Kidney (tissue), 14 donors: ENCODE measurements around the gene USP9X. TPM values are rescaled to one million over a fixed set of nuclear protein-coding genes. Genes with fewer than 3 reads are reported as not detected.

Source experiments
- DNase-seq, 5 donors: peaks; one replicate each; pipeline ENCODE4 v3.0.0-alpha.2; 2013 to 2020
- FAIRE-seq: peaks from 2 replicates; lab custom pipeline; 2012; peaks lifted over from hg19 to GRCh38; lab: Jason Lieb, UNC
- H3K27ac ChIP-seq, 2 donors: one replicate each; pipeline ENCODE4 v1.7.0; 2013; ENCODE audit warnings: low read depth in 2 of 2, low read length in 2 of 2, inconsistent platforms in 1 of 2
- H3K27me3 ChIP-seq: one replicate; pipeline ENCODE4 v1.7.1; 2013; ENCODE audit warnings: low read length, inconsistent platforms; ENCODE audit not compliant: control insufficient read depth, insufficient read depth
- H3K36me3 ChIP-seq, 3 donors: one replicate each; pipeline versions ENCODE4 v1.7.0 to v1.7.1; 2013; ENCODE audit warnings: low read length in 3 of 3, control low read depth in 1 of 3, inconsistent platforms in 1 of 3; ENCODE audit not compliant: insufficient read depth in 3 of 3, control insufficient read depth in 2 of 3
- H3K4me1 ChIP-seq, 3 donors: one replicate each; pipeline versions ENCODE4 v1.7.0 to v1.7.1; 2013; ENCODE audit warnings: low read length in 3 of 3, inconsistent platforms in 1 of 3, low read depth in 1 of 3; ENCODE audit not compliant: control insufficient read depth in 2 of 3, insufficient read depth in 2 of 3
- H3K4me3 ChIP-seq, 3 donors: one replicate each; pipeline versions ENCODE4 v1.7.0 to v1.8.1; 2013; ENCODE audit warnings: low read length in 3 of 3, control low read depth in 1 of 3, inconsistent platforms in 1 of 3
- H3K9ac ChIP-seq, 3 donors: one replicate each; pipeline versions ENCODE4 v1.7.0 to v1.7.1; 2013; ENCODE audit warnings: low read length in 3 of 3, control low read depth in 1 of 3, inconsistent platforms in 1 of 3
- H3K9me3 ChIP-seq, 3 donors: one replicate each; pipeline versions ENCODE4 v1.7.0 to v1.7.1; 2013; ENCODE audit warnings: low read length in 3 of 3, control low read depth in 1 of 3, inconsistent platforms in 1 of 3; ENCODE audit not compliant: control insufficient read depth in 2 of 3, insufficient read depth in 1 of 3
- intact Hi-C: fragments of 100-400 bp; cut with DNase I; formaldehyde crosslinking; loops from one replicate; pipeline ENCODE4 v1.11.1; 2022
- polyA plus RNA-seq: library from polyadenylated mRNA; stranded (reverse); fragments of 350-450 nt; fragmentation: Illumina TruSeq; extraction: RNeasy Lipid Tissue Mini Kit (QIAGEN cat#74804); gene quantifications from one replicate; pipeline ENCODE4 v1.2.3, GENCODE V29; 2014; ENCODE audit warnings: low read depth, low replicate concordance; ENCODE audit not compliant: insufficient read depth
- total RNA-seq: library from RNA; stranded (reverse); fragmentation: NEBNext Ultra II Directional; extraction: Animal tissue kit (Norgen Biotek cat#: 25700); gene quantifications from one replicate; pipeline ENCODE4 v1.2.1, GENCODE V29; 2021
- TF ChIP-seq, protein P1 (sequence below): IDR thresholded peaks from 3 replicates; pipeline ENCODE4 v1.5.1; 2012; ENCODE audit warnings: mild to moderate bottlenecking, moderate library complexity, borderline replicate concordance; ENCODE audit not compliant: insufficient read depth; ENCODE audit errors: extremely low read depth
- donor health status: control.
- donor health status: control.
- donor health status: control.
- donor health status: control.
- donor health status: control.
- donor health status: DM: yes; HTN: yes; CAD: no.
- donor health status: Normal renal cell carcinoma (clear cell type).

Gene USP9X
- total and polyA plus RNA-seq, 2 donors from 2014 or later: 12.0 to 86.8 TPM

DNA sequence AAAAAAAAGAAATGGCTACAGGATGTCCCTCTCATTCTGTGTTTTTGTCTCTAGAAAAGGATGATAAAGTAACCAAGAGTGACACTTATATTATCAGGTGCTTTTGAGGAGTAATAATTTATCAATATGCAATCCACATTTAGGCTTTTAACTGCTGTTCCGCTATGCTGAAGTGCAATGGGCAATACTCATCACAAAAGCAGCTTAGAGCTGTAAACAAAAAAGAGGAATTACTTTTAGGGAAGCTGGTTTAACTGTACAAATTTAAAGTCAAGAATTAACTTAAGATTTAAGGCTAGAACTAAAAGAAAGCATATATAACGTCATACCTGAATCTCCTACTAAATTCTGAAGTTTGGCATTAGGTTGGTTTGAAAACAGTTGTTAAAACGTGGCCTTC, 155.3 kb downstream of the USP9X start:
- intact Hi-C loops: no loop called here
- no peak for FAIRE-seq
- Histone ChIP-seq H3K27me3 (peaks cover 2% of the 10 kb centered on the region), H3K4me1 (no peaks in the 10 kb centered on the region), H3K27ac (no peak overlapping the region), H3K36me3 (no peaks in the 10 kb centered on the region), H3K4me3 (no peak overlapping the region), H3K9me3 (no peaks in the 10 kb centered on the region), H3K9ac (no peak overlapping the region)
- DNase-seq: no peak
- TF ChIP-seq, protein P1, sequence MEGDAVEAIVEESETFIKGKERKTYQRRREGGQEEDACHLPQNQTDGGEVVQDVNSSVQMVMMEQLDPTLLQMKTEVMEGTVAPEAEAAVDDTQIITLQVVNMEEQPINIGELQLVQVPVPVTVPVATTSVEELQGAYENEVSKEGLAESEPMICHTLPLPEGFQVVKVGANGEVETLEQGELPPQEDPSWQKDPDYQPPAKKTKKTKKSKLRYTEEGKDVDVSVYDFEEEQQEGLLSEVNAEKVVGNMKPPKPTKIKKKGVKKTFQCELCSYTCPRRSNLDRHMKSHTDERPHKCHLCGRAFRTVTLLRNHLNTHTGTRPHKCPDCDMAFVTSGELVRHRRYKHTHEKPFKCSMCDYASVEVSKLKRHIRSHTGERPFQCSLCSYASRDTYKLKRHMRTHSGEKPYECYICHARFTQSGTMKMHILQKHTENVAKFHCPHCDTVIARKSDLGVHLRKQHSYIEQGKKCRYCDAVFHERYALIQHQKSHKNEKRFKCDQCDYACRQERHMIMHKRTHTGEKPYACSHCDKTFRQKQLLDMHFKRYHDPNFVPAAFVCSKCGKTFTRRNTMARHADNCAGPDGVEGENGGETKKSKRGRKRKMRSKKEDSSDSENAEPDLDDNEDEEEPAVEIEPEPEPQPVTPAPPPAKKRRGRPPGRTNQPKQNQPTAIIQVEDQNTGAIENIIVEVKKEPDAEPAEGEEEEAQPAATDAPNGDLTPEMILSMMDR: no peak

DNA sequence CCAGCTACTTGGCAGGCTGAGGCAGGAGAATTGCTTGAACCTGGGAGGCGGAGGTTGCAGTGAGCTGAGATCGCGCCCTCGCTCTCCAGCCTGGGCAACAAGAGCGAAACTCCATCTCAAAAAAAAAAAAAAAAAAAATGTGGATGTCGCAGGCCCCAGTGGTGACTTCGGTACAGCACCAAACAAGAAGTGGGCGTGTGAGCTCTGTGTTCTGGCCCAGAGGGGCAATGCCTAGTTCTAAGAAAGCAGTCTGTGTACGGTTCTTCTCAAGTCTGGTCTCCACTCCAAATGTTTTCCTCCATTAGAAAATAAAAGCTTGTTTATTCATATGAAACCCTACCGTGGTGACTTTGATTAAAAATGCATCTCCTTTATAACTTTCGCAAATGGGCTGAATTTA, 156.7 kb downstream of the USP9X start:
- Histone ChIP-seq H3K4me1 (no peaks in the 10 kb centered on the region), H3K27me3 (peaks cover 4% of the 10 kb centered on the region), H3K9ac (no peak overlapping the region), H3K4me3 (no peak overlapping the region), H3K36me3 (no peaks in the 10 kb centered on the region), H3K9me3 (no peaks in the 10 kb centered on the region), H3K27ac (no peak overlapping the region)
- FAIRE-seq: no peak
- TF ChIP-seq, protein P1: no peak
- DNase-seq: no peak
- intact Hi-C loops: no loop called here

DNA sequence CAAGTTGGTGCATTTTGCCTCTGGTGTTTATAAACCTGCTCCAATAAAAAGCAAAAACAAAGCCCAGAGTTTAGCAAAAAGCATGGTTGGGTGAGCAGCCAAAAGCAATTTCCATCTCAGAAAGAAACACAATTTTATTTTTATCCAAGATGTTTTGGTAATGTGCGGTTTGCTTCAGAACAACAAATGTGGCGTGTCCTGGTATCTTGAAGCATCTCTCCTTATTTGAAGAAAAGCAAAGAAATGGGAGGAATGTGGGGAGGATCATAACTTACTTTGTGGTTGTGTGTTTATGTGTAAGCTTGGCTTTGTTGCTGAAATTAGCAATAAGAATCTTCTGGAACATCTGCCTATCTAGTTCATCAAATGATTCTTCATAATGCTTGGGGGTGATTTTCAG, 160.4 kb downstream of the USP9X start:
- FAIRE-seq (no peak), DNase-seq (no peak)
- Histone ChIP-seq H3K36me3 (no peaks in the 10 kb centered on the region), H3K4me1 (no peaks in the 10 kb centered on the region), H3K9ac (no peak overlapping the region), H3K9me3 (no peaks in the 10 kb centered on the region), H3K27me3 (peaks cover 2% of the 10 kb centered on the region), H3K27ac (no peak overlapping the region), H3K4me3 (no peak overlapping the region)
- intact Hi-C loops: no loop called here
- TF ChIP-seq, protein P1: no peak

DNA sequence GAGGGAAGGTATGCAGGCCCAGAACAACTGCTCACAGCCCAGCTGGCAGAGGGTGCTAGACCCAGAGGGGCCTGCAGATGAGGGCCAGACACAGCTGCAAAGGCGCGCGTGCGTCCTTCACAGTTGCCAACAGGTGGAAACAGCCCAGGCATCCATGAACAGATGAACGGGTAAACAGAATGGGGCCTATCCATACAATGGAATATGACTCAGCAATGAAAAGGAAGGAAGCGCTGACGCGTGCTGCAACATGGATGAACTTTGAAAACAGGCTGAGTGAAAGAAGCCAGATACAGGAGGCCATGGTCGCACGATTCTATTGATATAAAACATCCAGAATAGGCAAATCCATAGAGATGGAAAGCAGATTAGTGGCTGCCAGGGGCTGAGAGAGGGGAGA, 165.6 kb downstream of the USP9X start:
- H3K9me3 ChIP-seq: no peaks in the 10 kb centered on the region
- no peaks in the 10 kb centered on the region for H3K4me1 ChIP-seq
- intact Hi-C loops: no loop called here
- FAIRE-seq (no peak), DNase-seq (no peak)
- H3K36me3 ChIP-seq: no peaks in the 10 kb centered on the region
- TF ChIP-seq, protein P1: no peak
- peaks cover 4% of the 10 kb centered on the region for H3K27me3 ChIP-seq
- H3K4me3 ChIP-seq: no peak overlapping the region
- H3K9ac ChIP-seq: no peak overlapping the region
- H3K27ac ChIP-seq: no peak overlapping the region
